Measurements from ENCODE around the gene MAPK12.
A peak's percentile ranks its signal among the peaks of the same experiment; 100 is the strongest.

DNA sequence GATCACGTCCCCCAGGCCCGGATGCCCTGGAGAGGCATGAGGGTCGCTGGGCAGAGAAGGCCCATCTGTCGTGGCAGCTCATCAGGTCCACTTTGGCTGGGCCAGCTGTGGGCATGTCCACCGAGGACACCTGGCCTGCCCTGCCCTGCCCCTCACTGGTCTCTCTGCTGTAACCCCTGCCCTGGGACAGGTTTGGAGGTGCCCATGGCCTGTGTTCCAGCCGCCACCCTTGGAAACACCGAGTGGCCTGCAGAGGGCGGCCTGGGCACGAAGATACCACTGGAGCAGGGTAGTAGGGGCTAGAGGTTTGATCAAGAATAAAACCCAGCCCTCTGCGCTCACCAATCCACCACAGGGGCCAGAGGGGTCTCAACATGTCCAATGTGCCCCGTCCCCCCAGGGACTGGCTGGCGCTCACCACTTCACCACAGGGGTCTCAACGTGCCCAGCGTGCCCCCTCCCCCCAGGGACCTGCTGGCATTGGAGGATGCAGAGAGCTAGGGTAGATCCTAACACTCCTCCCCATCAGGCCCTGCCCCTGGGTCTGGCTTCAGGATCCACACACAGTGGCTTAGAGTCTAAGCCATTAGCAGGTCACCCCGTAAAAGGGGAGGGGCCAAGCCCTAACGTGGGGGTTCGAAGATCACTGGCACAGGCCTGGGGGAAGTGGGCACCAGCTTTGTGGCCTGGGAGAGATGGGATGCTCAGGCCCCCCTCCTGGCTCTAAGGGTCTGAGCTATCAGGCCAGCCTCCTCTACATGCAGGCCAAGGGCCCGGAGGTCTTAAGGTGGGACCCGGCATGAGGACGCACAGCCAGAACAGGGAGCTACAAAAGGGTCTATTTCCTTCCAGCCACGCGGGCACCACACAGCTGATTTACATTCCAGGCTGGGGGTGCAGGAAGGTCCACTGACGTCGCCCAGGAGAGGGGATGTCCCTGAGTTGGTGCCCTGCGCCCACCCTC lies 9.1 kb downstream of the MAPK12 start:
- TF ChIP-seq, protein P1, sequence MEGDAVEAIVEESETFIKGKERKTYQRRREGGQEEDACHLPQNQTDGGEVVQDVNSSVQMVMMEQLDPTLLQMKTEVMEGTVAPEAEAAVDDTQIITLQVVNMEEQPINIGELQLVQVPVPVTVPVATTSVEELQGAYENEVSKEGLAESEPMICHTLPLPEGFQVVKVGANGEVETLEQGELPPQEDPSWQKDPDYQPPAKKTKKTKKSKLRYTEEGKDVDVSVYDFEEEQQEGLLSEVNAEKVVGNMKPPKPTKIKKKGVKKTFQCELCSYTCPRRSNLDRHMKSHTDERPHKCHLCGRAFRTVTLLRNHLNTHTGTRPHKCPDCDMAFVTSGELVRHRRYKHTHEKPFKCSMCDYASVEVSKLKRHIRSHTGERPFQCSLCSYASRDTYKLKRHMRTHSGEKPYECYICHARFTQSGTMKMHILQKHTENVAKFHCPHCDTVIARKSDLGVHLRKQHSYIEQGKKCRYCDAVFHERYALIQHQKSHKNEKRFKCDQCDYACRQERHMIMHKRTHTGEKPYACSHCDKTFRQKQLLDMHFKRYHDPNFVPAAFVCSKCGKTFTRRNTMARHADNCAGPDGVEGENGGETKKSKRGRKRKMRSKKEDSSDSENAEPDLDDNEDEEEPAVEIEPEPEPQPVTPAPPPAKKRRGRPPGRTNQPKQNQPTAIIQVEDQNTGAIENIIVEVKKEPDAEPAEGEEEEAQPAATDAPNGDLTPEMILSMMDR (IDR thresholded peaks at IDR 0.05) = peak; percentile 17 to 75 (median 70)
- TF ChIP-seq POLR2A (IDR thresholded peaks at IDR 0.05) = no peak

All from thyroid gland (tissue), 4 donors.